Activated CD8-positive, alpha-beta memory T cell treated with anti-CD3 and anti-CD28 coated beads, Interleukin-2, amount 50 U/mL, for 48 hours (primary cell): Measurements from ENCODE around the gene PRKG1.

Experiments
- DNase-seq: peaks from one replicate; pipeline ENCODE4 v3.0.0-alpha.2; 2020

The PRKG1 gene

DNA sequence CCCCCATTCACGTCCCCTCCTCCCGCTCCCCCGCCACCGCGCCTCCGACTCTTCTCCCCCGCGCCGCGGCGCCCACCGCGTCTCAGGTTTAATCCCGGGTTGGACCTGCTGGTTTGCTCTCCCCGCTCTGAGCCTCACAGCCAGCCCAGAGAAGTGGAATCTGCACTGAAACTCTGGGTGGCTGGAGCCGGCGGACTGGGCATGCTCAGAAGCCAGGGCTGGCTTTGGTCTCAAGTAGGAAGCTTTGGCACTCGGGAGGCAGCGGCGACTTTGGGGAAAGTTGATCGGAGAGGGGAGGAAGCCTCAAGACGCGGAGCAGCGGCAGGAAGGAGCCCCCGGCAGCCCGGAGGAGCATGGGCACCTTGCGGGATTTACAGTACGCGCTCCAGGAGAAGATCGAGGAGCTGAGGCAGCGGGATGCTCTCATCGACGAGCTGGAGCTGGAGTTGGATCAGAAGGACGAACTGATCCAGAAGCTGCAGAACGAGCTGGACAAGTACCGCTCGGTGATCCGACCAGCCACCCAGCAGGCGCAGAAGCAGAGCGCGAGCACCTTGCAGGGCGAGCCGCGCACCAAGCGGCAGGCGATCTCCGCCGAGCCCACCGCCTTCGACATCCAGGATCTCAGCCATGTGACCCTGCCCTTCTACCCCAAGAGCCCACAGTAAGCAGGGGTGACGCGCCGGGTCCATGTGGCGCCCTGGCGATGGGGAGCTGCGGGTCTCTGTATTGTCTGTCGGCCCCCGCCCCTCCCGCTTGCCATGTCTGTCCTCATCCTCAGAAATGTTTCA, at the start of gene PRKG1:
PRKG1 (plus strand) TSS at position 250 of the 791 bp plus-strand sequence.
- peak; percentile 53 for DNase-seq

GRCh38 chr10:51028420-51028819, 45.9 kb upstream of the PRKG1 start:
- no peak for DNase-seq

DNA sequence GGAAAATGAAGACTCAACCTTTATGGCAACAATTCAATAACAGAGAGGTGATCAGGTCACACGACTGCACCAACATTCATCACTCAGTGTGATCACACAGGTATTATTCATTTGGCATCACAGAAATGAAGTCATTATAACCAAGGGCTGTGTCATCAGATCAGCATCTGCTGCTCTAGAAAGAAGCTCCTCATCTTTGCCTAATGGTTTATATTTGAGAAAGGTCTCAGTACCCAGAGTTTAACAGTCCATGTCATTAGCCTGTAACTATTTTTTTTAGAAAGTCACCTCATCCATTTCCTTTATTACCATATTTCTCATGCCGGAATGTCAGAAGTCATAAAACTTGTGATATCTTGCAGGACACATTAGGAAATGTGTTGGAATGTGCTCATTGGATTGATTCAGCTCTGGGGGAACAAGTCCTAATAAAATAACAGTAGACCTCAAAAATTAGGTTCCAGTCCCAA, 45.1 kb upstream of the PRKG1 start:
- no peak for DNase-seq

- DNase-seq: no peak
Observed at GRCh38 chr10:51030480-51030879, 43.8 kb upstream of the PRKG1 start.

DNA sequence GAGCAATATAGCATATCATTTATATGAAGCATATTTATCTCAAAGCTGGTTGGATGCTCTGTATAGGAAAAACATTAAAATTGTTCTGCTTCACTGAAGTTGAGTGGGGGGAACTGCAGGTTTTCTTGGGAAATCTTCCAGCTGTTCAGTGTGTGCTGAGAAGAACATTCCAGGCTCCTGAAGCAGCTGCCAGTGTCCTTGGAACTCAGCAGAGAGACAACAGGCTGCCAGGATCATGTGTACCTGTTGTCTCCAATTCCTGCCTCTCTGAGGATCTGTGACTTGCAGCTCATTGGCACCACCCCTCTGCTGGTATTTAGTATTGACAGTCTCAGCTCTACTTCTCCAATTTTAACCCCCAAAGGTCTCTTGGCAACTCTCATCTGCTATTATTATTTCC, 42.3 kb upstream of the PRKG1 start:
- no peak for DNase-seq

GRCh38 chr10:51034769-51035168, 39.5 kb upstream of the PRKG1 start:
- DNase-seq: no peak

DNA sequence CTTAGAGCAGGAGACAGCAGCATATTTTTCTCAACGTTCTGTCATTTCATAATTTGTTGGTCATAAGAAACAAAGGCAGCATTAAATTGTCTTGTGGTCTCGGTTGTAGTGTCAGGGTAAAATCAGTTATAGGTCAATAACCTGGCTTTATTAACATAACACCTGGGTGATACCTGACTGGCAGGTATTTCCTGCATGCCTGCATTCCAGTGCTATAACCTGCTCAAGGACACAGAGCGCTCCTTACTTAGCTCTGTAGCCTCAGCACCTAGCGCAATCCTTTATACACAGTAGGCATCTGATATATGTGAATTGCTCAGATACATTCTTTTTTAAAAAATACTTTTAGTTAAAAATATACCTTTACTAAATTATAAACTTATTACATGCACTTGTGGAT, 38.9 kb upstream of the PRKG1 start:
- no peak for DNase-seq

GRCh38 chr10:51045871-51046270, 28.4 kb upstream of the PRKG1 start:
- DNase-seq: no peak

DNA sequence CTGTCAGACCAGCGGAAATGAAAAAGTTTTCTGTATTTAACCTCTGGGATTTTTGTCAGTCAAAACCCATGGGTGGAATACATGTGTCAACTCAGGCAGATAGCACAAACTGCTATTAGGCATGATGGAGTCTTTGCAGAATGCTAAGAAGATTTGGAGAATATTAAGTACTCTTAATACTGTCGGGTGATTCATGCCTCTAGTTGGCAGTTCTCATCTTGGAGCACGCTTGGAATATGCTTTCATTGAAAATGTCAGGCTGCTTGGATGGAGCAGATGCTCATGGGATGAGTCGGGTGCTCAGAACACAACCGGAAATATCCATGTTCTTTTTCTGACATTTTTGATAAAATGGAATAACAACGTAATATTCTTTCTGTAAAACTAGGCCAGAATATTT, 27.6 kb upstream of the PRKG1 start:
- no peak for DNase-seq

DNA sequence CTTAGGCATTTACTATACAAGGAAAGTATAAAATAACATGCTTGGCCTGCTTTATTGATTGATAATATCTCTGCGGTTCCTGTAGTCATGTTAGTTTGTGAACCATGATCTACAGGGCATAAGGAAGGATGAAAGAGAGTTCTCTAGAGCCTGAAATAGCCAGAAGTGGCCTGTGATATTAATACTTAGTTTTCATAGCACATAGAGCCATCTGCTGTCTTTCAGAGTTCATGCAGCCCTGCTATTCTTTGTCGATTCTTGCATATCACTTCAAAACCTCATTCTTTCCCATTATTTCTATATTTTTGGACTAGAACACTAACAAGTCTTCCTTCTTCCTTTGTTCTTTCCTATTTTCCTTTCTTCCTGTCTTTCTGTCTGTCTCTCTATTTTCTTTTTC, 26.4 kb upstream of the PRKG1 start:
- no peak for DNase-seq

- DNase-seq: no peak
Observed at GRCh38 chr10:51048792-51049191, 25.5 kb upstream of the PRKG1 start.

DNA sequence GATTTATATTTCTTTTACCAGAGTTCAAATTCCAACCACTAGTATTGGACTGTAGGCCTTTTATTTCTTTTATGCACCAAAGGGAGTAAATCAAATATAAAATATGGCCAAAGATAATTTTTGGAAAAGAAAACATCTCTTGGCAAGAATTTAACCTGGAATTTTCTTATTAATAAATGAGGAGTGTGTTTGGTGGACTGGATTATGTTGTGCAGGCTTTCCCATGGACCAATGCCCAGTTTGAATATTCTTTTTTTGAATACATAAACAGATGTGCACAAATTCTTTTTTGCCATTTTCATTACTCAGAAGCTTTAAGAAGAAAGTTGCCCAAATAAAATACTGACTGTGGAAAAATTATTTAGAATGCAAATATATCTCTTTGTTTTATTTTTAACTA, 22.1 kb upstream of the PRKG1 start:
- DNase-seq: no peak

DNA sequence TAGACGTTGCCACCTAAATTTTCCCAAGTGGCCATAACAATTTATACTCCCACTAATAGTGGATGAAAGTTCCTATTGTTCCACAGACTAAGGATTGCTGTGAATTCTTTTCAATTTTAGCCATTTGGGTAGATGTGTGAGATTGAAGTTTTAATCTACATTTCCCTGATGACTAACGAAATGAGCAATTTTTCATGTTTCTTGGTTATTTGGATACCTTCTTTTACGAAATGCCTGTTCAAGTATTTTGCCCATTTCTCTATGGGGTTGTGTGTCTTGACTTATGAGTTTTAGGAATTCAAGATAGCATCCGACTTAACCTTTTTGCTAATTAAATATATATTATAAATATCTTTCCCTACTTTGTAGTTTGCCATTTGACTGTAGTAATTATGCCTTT, 16.4 kb upstream of the PRKG1 start:
- DNase-seq: no peak

GRCh38 chr10:51063166-51063565, 11.1 kb upstream of the PRKG1 start:
- DNase-seq: no peak

DNA sequence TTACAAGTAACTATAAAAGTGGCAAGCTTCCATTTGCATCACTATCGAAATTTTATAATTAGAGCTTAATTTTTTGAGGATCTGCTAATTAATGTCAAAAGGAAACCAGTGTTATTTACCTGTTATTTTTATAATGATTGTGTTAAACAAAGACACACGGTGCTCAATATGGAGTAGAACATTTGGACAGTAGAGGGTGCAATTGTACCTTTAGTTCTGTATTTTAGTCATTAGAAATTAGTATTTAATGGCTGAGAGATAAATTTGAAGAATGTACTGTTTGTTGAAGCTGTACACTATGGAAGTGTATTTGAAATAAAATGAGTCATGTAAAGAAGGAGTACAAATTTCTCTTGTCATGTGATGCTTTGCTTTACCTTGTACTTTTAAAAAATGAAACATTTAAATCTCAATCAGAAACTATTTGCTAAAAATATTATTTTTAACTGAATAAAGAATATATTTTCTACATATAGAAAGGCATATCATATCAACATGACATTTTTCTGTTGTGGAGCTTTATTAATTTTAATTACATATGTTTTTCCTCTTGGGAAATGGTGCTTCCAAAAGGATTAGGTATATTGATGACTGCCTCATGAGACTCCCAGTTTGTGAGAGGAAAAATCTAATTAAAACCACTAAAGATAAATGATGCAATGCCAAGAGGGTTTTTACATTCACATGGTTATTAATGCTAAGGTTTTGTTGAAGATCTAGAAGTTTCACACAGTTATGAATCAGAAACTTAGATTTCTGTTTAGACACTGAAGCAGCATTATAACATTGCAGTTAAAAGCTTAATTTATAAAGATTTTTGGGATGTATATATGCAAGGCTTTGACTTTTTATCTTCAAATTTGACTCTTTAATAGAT, 10.4 kb upstream of the PRKG1 start:
- DNase-seq: no peak

GRCh38 chr10:51066231-51066630, 8.1 kb upstream of the PRKG1 start:
- no peak for DNase-seq

DNA sequence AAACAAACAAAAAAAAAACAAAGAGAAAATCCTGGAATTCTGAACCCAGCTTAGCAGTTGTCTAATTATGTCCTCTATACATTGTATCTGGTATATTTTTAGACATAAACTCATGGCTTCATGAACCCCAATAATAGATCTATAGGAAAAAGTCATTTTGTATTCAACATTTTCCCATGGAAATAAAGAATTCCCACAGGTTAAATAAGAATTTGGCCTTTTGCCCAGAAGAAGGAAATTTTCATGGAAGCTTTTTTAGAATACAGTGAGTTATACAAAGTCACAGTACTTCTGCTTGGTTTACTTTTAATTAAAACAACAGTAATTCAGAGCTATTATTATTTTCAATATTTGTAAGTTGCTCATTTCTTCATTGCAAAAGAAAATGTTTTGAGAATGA, 2.1 kb upstream of the PRKG1 start:
- DNase-seq: no peak

DNA sequence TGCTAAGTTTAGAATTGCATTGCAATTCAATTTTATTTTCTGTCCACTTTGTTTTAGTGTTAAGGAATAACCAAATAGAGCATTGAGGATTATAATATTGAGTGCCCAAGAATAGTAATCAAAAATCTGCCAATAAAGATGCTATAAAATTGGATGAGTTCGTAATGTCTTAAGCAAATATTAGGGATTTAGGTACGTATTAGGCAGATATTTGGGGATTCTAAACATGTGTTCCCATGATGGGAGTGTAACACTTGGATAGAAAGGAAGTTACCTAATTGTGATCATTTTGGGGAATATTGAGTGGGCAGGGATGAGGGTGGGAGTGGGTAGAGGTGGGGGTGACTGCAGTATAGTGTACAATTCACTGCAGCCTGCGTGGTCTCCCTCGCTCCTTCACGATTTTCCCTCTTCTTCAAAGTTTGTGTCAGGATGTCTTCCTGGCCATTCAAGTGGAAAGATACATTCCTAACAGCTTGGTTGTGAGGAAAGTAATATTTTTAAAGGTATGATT, 1.3 kb upstream of the PRKG1 start:
- no peak for DNase-seq

- DNase-seq: peak; percentile 50
Observed at GRCh38 chr10:51073453-51074237, 642 bp upstream of the PRKG1 start.

- DNase-seq: no peak
Observed at GRCh38 chr10:51075043-51075872, 971 bp downstream of the PRKG1 start.

DNA sequence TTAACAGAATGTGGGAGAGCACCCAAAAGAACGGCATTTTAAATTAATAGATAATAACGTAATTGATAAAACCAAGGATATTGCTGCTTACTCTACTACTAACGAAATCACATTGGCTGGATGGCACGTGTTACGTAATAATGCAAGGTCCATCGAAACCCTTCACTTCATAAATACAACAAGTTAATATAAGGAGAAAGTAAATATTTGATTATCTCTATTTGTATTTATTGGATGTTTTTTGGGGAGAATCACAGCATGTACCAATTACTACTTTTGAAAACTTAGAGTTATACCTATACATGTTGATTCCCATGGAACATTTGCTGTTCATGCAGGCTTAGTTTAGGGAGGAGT, 1.6 kb downstream of the PRKG1 start:
- DNase-seq: no peak

DNA sequence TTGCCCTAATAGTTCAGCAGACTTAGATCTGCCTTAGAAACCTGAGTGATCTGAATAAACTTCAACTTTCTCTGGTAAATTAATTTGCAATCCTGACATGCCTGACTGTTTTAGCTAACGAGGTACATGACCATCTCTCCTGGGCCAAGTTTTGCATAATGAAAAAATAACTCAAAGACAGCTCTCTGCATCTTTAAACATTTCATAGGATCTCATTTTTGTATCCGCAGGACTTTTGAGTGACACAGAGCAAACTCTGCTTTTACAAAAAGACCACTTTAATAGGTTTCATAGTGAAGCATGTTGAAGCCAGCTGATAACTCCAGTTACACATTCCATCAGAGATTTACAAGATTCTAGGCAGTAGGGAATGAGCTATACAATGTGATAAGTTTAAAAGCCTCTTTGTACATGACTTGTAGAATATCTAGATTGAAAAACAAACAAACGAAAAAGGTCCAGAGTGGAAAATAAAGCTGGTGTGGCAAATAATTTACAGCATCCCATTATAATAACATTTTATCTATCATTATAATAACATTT, 2.1 kb downstream of the PRKG1 start:
- no peak for DNase-seq
